Regular cardiac myocyte (primary cell): Measurements from ENCODE around the gene TEX36. TPM values are rescaled to one million over a fixed set of nuclear protein-coding genes. Genes with fewer than 3 reads are reported as not detected.

Source experiments
- total RNA-seq: library from RNA; depleted of rRNA; stranded (reverse); fragments of >200 nt; gene quantifications from 2 replicates; pipeline ENCODE4 v1.2.3, GENCODE V29; 2014

The TEX36 gene, protein sequence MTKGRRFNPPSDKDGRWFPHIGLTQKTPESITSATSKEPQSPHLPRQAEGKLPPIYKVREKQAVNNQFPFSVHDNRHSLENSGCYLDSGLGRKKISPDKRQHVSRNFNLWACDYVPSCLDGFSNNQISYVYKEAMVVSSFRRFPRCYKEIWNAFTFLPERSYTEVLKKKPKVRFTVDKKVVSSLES
- not detected in 2 replicates for total RNA-seq

DNA sequence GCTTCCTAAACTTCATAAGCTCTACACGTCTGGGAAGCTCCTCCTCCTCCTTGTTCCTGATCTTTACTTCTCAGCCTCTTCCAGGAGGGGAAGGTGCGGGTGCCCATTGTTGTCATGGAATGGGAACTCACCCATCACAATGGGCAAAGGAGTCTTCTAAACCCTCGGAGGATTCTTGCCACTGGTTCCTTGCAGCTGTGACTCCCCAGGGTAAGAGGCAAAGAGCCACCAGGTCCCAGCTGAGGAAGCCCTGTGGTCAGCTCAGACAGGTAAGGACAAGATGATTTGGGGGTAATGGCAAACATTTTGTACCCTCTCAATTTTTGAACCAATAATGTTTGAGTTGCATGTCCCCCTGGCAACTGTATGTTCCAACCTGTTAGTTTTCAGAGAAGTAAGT lies at the start of gene TEX36:
TEX36 (minus strand) TSS at position 101 of the 400 bp plus-strand sequence. CDS start 174 bp downstream, outside the sequence.

DNA sequence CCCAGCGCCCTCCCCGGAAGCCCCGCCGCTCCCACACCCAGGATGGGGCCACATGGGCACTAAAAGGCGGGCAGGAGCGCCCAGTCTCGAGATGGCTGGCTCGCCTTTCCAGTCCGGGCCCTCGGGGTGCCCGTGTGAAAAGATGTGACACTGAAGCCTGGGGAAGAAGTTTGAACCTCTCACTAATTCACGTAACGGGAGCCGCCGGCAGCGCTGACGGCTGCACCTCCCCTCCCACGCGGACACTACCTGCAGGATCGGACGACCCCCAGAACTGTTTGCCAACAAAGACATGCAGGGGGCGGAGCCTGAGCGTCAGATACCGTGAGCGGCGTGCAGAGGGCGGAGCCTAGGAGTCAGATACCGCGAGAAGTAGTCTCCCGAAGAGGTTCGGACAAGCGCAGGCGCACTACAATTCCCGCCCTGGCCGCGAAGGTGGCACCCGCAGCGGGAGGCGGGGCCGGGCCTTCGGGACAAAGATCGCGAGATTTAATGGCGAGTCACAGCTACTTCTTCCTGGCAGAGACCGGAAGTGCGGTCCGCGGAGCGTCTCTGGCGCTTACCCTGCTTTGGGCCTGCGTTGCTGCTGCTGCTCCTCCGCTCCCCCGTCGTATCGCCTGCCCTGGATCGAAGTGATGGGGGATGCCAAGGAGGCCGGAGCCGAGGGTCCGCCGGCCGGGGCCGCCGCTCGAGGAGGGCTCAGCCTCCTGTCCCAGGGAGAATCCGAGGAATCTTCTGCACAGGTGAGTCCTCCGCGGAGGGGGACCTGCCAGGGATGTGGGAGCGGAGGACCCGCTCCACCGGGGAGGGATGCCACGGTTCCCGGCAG lies 36.4 kb upstream of the TEX36 start, which contains the start of gene EDRF1:
EDRF1 (plus strand) TSS at position 537 of the 829 bp plus-strand sequence; CDS start at position 636, 99 bp downstream.

Other genes starting within 250 kb of the TEX36 start
- 20.9 and 25.9 TPM in 2 replicates for gene EDRF1, start 36.5 kb upstream of the TEX36 start, total RNA-seq
- gene MMP21, start 92.7 kb upstream of the TEX36 start, total RNA-seq: 0.28 TPM in 1 of 2 replicates, not detected in the other
- gene UROS, start 140.1 kb upstream of the TEX36 start, total RNA-seq: 57.8 and 71.7 TPM in 2 replicates
- gene BCCIP, start 140.4 kb upstream of the TEX36 start, total RNA-seq: 38.3 and 106 TPM in 2 replicates
- gene DHX32, start 198.1 kb upstream of the TEX36 start, total RNA-seq: 34.5 and 57.5 TPM in 2 replicates
- gene FANK1, start 213.4 kb upstream of the TEX36 start, total RNA-seq: 5.4 and 22.0 TPM in 2 replicates